Measurements from ENCODE around the gene DTX4. TPM values are rescaled to one million over a fixed set of nuclear protein-coding genes. Genes with fewer than 3 reads are reported as not detected.

The DTX4 gene
- total and polyA plus RNA-seq, 2 of the 4 experiments (the other 2 are of a cell fraction), result 2.7 to 3.0 TPM

DNA sequence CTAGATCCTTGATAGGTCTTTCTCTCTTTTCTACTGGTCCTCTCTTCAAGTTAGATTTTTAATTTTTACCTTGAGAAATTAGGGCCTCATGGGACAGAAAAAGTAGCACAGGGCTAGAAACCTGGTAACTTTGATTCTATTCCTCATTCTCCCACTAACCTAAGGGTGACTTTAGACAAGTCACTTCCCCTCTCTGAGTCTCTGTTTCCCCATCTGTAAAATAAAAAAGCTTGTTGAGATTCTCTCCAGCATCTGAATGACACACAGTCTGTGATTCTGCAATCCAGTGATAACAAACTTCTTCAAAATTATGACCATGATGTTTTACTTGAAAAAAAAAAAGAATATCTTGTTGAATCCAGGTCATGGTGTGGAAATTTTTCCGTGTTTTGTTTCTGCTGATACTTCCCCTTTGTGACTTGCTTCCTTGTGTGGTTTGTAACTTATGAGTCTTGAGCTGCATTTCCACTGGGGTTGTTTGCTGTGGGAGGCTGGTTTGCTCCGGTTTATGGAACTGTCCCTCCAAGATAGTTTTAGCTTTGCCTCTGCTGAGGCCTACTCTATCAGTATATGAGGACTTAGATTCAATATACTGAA, 50.6 kb downstream of the DTX4 start:
- in situ Hi-C loops (cut with MboI; ENCODE audit: low sequenced_read_pairs) (no loop called here), intact Hi-C loops (cut with micrococcal nuclease) (loop anchor here (5.0 kb wide), 2 partner anchors 50 to 60 kb away; partner anchors contain the start of gene DTX4), dilution Hi-C loops (cut with HindIII; ENCODE audit: low sequenced_read_pairs, unreplicated experiment) (no loop called here)
- H4K8ac ChIP-seq (ENCODE audit: low read depth in 2 of 2, low read length in 2 of 2), result peak overlapping the region in 1 of 2 experiments; percentile 73; a peak in 2 of 4 replicates
- no peaks in the 10 kb centered on the region for H4K20me1 ChIP-seq (ENCODE audit: insufficient read depth, low read length)
- H3K4me3 ChIP-seq (ENCODE audit: insufficient read depth, low read depth, low read length), result no peak overlapping the region
- H3K79me1 ChIP-seq (ENCODE audit: low read depth in 1 of 2, low read length in 2 of 2), result no peaks in the 10 kb centered on the region
- no peaks in the 10 kb centered on the region for H3K36me3 ChIP-seq (ENCODE audit: control insufficient read depth, insufficient read depth, low read length)
- no peak overlapping the region for H2AK9ac ChIP-seq (replicated peaks; ENCODE audit: low read depth, low read length, poor library complexity)
- H4K91ac ChIP-seq (ENCODE audit: insufficient read depth, low read depth, low read length), result peak overlapping the region; percentile 94; the same call in 1 of the 2 replicates
- peak overlapping the region; percentile 96 for H2BK120ac ChIP-seq (ENCODE audit: low read depth, low read length)
- BruUV-seq (replicated peaks), result no TSS peak
- H3K4ac ChIP-seq (ENCODE audit: low read depth, low read length), result peak overlapping the region; percentile 78
- H2BK5ac ChIP-seq (ENCODE audit: low read depth, low read length, poor library complexity, severe bottlenecking), result peak overlapping the region; percentile 89
- H2AFZ ChIP-seq (replicated peaks; ENCODE audit: low read length, poor library complexity), result no peak overlapping the region
- no peak overlapping the region for H3K4me2 ChIP-seq (ENCODE audit: low read depth, low read length)
- H3K27me3 ChIP-seq (ENCODE audit: control insufficient read depth, insufficient read depth, low read length), result no peaks in the 10 kb centered on the region
- H3K56ac ChIP-seq (ENCODE audit: extremely low read depth, insufficient read depth, low read length), result no peak overlapping the region
- peak overlapping the region; percentile 25; the same call in 1 of the 2 replicates for H2AK5ac ChIP-seq (ENCODE audit: low read depth, low read length)
- H3K9me1 ChIP-seq (ENCODE audit: insufficient read depth, low read length), result peaks cover 17% of the 10 kb centered on the region
- peak overlapping the region; percentile 29 for H3K14ac ChIP-seq (replicated peaks; ENCODE audit: low read depth, low read length)
- no peak for DNase-seq
- POLR2A ChIA-PET (ENCODE audit: unreplicated experiment), result no interaction called here
- no peak overlapping the region for H3K27ac ChIP-seq (ENCODE audit: insufficient read depth, low read length)
- 100% methylated on average over 1 of the region's 2 CpGs; no CpG with 5 or more reads in 1 of the 2 experiments for WGBS, 2 experiments (ENCODE audit: extremely low coverage in 2 of 2, insufficient read length in 1 of 2)
- CTCF ChIA-PET, result interaction anchor here (0.6 to 1.4 kb wide), 4 partner anchors 22 to 880 kb away, joined by 3 to 4 read pairs (median 3); no protein-coding TSS in a partner anchor
- ATAC-seq (ENCODE audit: low read depth), result no peak
- peak overlapping the region; percentile 87 for H3K18ac ChIP-seq (ENCODE audit: low read depth, low read length)
- H2BK20ac ChIP-seq (ENCODE audit: low read depth, low read length), result peak overlapping the region; percentile 97; the same call in 1 of the 2 replicates
- no peak overlapping the region for H3K23ac ChIP-seq (ENCODE audit: low read depth, low read length)
- peak overlapping the region; percentile 44; the same call in 2 of the 3 replicates for H2BK15ac ChIP-seq (ENCODE audit: low read depth, low read length)
- H4K5ac ChIP-seq (ENCODE audit: low read depth, low read length), result no peak overlapping the region; the same call in 1 of the 2 replicates
- no peaks in the 10 kb centered on the region for H3K9me3 ChIP-seq (ENCODE audit: control insufficient read depth, insufficient read depth, low read length)
- H3K9ac ChIP-seq (ENCODE audit: low read depth, low read length), result no peak overlapping the region
- peaks cover 24% of the 10 kb centered on the region for H3K4me1 ChIP-seq (ENCODE audit: control insufficient read depth, insufficient read depth, low read length)
- TF ChIP-seq RFX5 (IDR thresholded peaks at IDR 0.05; ENCODE audit: low read depth, low read length) (no peak), POLR2A (IDR thresholded peaks at IDR 0.05; ENCODE audit: low read depth, low read length) (no peak), NFE2L2 (IDR thresholded peaks at IDR 0.05; ENCODE audit: low read depth, low read length) (no peak), MXI1 (IDR thresholded peaks at IDR 0.05; ENCODE audit: borderline replicate concordance, low read depth, low read length) (no peak), RCOR1 (IDR thresholded peaks at IDR 0.05; ENCODE audit: insufficient replicate concordance, low read length) (no peak), MAFK (IDR thresholded peaks at IDR 0.05; ENCODE audit: low read depth, low read length) (no peak), RAD21 (IDR thresholded peaks at IDR 0.05; ENCODE audit: low read length) (no peak), CEBPB (IDR thresholded peaks at IDR 0.05; ENCODE audit: low read depth, low read length) (no peak), FOS (IDR thresholded peaks at IDR 0.05; ENCODE audit: low read depth, low read length) (no peak), CHD1 (IDR thresholded peaks at IDR 0.05; ENCODE audit: low read depth, low read length) (no peak), MAZ (IDR thresholded peaks at IDR 0.05; ENCODE audit: borderline replicate concordance, low read depth, low read length) (no peak), SMC3 (IDR thresholded peaks at IDR 0.05; ENCODE audit: low read depth, low read length) (no peak)
- TF ChIP-seq, protein P1, sequence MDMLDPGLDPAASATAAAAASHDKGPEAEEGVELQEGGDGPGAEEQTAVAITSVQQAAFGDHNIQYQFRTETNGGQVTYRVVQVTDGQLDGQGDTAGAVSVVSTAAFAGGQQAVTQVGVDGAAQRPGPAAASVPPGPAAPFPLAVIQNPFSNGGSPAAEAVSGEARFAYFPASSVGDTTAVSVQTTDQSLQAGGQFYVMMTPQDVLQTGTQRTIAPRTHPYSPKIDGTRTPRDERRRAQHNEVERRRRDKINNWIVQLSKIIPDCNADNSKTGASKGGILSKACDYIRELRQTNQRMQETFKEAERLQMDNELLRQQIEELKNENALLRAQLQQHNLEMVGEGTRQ (IDR thresholded peaks at IDR 0.05; ENCODE audit: low read depth, low read length), result no peak
- TF ChIP-seq, protein P2, sequence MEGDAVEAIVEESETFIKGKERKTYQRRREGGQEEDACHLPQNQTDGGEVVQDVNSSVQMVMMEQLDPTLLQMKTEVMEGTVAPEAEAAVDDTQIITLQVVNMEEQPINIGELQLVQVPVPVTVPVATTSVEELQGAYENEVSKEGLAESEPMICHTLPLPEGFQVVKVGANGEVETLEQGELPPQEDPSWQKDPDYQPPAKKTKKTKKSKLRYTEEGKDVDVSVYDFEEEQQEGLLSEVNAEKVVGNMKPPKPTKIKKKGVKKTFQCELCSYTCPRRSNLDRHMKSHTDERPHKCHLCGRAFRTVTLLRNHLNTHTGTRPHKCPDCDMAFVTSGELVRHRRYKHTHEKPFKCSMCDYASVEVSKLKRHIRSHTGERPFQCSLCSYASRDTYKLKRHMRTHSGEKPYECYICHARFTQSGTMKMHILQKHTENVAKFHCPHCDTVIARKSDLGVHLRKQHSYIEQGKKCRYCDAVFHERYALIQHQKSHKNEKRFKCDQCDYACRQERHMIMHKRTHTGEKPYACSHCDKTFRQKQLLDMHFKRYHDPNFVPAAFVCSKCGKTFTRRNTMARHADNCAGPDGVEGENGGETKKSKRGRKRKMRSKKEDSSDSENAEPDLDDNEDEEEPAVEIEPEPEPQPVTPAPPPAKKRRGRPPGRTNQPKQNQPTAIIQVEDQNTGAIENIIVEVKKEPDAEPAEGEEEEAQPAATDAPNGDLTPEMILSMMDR (conservative IDR thresholded peaks at IDR 0.05; ENCODE audit: low read depth, low read length), result no peak
- TF ChIP-seq, protein P3, sequence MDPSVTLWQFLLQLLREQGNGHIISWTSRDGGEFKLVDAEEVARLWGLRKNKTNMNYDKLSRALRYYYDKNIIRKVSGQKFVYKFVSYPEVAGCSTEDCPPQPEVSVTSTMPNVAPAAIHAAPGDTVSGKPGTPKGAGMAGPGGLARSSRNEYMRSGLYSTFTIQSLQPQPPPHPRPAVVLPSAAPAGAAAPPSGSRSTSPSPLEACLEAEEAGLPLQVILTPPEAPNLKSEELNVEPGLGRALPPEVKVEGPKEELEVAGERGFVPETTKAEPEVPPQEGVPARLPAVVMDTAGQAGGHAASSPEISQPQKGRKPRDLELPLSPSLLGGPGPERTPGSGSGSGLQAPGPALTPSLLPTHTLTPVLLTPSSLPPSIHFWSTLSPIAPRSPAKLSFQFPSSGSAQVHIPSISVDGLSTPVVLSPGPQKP (IDR thresholded peaks at IDR 0.05; ENCODE audit: borderline replicate concordance, low read depth, low read length), result no peak
